Ishikawa (cell line): ENCODE data around the gene ARL10.

Experiments used
- CEBPB ChIP-seq: IDR thresholded peaks from 2 replicates; pipeline ENCODE4 v1.6.1; 2012
- CREB1 ChIP-seq: IDR thresholded peaks from 2 replicates; pipeline ENCODE4 v1.6.1; 2012; ENCODE audit warnings: low read depth
- EGR1 ChIP-seq: IDR thresholded peaks from 2 replicates; pipeline ENCODE4 v1.6.1; 2012
- EP300 ChIP-seq: IDR thresholded peaks from 2 replicates; pipeline ENCODE4 v1.6.1; 2012; ENCODE audit warnings: borderline replicate concordance
- FOXM1 ChIP-seq: IDR thresholded peaks from 2 replicates; pipeline ENCODE4 v1.6.1; 2012; ENCODE audit warnings: low read depth, borderline replicate concordance
- NFIC ChIP-seq: IDR thresholded peaks from 2 replicates; pipeline ENCODE4 v1.6.1; 2012
- RAD21 ChIP-seq: IDR thresholded peaks from 2 replicates; pipeline ENCODE4 v1.6.1; 2012; ENCODE audit warnings: low read depth
- TAF1 ChIP-seq: IDR thresholded peaks from 2 replicates; pipeline ENCODE4 v1.6.1; 2012; ENCODE audit warnings: low read depth, mild to moderate bottlenecking
- TEAD4 ChIP-seq: IDR thresholded peaks from 2 replicates; pipeline ENCODE4 v1.6.1; 2012
- YY1 ChIP-seq: IDR thresholded peaks from 2 replicates; pipeline ENCODE4 v1.6.1; 2012; ENCODE audit warnings: low read depth
- TF ChIP-seq, protein P1 (sequence below): IDR thresholded peaks from 2 replicates; pipeline ENCODE4 v1.6.1; 2012; ENCODE audit warnings: low read depth, mild to moderate bottlenecking
- TF ChIP-seq, protein P2 (sequence below): IDR thresholded peaks from 2 replicates; pipeline ENCODE4 v1.6.1; 2012
- TF ChIP-seq, protein P3 (sequence below): IDR thresholded peaks from 2 replicates; pipeline ENCODE4 v1.6.1; 2012

DNA sequence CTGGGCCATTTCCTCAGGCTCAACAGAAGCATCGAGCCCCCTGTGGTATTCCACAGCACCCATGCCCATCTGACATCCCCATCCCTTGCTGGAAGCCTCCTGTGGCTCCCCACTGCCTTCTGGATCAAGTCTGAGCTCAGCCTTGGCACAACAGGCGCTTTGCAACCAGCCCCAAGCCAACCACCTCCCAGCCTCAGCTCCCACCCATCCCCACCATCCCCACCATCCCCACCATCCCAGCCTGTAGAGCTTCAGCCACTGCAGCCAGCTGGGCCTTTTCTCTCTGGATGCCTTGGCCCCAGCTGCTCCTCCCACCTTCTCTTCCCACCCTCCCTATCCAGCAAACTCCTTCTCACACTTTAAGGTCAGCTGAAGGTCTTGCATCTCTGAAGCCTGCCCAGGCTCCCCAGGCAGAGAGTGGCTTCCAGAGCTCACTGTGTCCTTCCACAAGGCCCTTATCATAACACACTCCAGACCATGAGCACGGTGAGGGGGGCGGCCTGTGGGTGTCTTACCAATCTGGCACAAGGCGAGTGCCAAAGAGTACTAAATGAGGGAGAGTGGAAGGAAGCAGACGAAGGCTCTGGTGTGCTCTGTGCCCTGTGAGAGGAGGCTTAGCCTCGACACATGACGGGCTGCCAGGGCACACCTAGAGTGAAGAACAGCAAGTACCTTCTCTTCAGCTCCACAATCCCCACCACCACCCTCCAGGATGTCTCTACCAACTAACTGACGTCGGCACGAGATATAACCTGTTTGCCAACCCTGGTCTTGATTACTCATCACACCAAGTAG lies 29.8 kb downstream of the ARL10 start:
- no peak for TF ChIP-seq RAD21
- TF ChIP-seq CREB1, result no peak
- TF ChIP-seq, protein P1, sequence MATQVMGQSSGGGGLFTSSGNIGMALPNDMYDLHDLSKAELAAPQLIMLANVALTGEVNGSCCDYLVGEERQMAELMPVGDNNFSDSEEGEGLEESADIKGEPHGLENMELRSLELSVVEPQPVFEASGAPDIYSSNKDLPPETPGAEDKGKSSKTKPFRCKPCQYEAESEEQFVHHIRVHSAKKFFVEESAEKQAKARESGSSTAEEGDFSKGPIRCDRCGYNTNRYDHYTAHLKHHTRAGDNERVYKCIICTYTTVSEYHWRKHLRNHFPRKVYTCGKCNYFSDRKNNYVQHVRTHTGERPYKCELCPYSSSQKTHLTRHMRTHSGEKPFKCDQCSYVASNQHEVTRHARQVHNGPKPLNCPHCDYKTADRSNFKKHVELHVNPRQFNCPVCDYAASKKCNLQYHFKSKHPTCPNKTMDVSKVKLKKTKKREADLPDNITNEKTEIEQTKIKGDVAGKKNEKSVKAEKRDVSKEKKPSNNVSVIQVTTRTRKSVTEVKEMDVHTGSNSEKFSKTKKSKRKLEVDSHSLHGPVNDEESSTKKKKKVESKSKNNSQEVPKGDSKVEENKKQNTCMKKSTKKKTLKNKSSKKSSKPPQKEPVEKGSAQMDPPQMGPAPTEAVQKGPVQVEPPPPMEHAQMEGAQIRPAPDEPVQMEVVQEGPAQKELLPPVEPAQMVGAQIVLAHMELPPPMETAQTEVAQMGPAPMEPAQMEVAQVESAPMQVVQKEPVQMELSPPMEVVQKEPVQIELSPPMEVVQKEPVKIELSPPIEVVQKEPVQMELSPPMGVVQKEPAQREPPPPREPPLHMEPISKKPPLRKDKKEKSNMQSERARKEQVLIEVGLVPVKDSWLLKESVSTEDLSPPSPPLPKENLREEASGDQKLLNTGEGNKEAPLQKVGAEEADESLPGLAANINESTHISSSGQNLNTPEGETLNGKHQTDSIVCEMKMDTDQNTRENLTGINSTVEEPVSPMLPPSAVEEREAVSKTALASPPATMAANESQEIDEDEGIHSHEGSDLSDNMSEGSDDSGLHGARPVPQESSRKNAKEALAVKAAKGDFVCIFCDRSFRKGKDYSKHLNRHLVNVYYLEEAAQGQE, result no peak
- TF ChIP-seq TAF1, result no peak
- no peak for TF ChIP-seq NFIC
- no peak for TF ChIP-seq FOXM1
- no peak for TF ChIP-seq EP300
- TF ChIP-seq, protein P2, sequence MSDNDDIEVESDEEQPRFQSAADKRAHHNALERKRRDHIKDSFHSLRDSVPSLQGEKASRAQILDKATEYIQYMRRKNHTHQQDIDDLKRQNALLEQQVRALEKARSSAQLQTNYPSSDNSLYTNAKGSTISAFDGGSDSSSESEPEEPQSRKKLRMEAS, result no peak
- no peak for TF ChIP-seq EGR1
- TF ChIP-seq YY1, result no peak
- TF ChIP-seq, protein P3, sequence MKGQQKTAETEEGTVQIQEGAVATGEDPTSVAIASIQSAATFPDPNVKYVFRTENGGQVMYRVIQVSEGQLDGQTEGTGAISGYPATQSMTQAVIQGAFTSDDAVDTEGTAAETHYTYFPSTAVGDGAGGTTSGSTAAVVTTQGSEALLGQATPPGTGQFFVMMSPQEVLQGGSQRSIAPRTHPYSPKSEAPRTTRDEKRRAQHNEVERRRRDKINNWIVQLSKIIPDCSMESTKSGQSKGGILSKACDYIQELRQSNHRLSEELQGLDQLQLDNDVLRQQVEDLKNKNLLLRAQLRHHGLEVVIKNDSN, result no peak
- no peak for TF ChIP-seq CEBPB
- TF ChIP-seq TEAD4, result no peak
